GM18861 (cell line): ENCODE measurements around the gene PCDH1.

Experiments used
- ATAC-seq: cut with Tn5 transposase; IDR thresholded peaks from one replicate; pipeline ENCODE4 v1.9.1; 2021; ENCODE audit not compliant: unreplicated experiment

PCDH1 gene

DNA sequence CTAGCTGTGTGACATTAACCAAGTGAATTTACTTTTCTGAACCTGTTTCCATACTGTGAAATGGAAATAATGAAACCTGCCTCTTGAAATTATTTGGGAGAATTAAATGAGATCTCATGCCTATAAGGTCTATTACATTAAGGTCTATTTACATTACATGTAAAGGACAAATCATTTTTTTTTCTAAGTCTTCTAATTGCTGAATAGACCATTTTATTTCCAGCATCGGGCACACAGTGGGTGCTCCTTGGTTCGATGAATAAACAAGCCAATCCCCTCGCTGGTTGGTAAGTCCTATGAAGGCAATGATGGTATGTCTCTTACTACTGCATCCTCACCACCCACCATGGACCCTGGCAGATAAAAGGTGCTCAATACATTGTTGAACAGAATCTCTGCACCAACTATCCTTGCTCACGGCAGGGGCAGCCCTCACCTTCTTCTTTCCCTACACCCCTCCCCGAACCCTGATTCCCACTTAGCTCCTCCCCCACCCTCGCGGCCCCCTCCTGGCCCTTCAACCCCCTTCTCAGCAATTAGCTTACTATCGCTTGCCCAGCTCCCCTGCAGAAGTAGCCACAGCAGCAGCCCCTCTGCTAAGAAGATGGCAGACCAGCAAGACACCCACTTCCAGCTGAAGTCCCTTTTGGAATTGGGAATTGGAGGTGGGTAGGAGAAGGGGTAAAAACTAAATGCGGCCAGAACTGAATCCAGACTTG, 3.0 kb downstream of the PCDH1 start:
- ATAC-seq: no peak

GRCh38 chr5:141874262-141874964, 3.8 kb downstream of the PCDH1 start:
- no peak for ATAC-seq

DNA sequence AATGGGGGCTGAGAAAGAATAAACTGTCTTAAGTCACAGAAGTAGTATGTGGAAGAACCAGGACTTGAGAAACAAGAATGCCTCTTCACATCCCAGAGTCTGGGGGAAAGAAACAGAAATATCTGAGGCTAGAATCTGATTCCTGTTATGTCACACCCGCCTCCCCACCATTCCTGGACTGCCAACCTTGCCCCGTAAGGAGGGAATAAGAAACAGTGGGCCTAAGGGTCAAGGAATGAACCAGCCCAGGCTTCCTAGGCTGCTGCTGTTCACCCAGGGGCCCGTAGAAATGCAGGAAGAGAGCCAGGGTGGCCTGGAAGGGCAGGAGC, 4.3 kb downstream of the PCDH1 start:
- no peak for ATAC-seq

DNA sequence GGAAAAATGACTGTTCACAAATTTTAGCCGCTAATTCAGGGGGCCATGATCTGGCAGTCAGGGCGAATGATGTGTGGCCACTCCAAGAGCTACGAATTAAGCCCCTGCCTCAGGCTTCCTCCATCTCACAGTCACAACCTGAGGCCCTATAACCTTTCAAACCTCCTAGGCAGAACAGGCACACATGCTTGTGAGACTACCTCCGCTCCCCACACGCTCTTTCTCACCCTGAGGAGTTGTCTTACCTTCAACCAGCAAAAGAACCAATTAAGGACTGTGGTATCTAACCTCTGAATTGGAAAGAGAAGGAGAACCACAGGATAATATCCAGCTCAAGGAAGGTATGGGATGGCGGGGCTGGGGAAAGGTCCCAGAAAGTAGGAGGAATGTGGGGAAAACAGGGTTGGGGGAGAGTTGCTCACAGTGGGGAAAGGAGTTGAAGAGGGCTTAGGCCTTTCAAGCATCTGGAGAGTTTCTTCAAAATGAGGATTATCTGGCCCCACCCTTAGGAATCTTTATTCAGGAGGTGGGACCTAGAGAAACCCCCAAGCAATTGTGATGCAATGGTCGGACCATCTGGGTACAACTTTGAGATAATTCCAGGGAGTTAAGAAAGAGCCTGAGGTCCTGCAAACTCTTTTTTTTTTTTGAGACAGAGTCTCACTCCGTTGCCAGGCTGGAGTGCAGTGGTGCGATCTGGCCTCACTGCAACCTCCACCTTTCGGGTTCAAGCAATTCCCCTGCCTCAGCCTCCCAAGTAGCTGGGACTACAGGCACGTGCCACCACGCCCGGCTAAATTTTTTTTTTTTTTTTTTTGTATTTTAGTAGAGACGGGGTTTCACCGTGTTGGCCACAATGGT, 5.5 kb downstream of the PCDH1 start:
- no peak for ATAC-seq

DNA sequence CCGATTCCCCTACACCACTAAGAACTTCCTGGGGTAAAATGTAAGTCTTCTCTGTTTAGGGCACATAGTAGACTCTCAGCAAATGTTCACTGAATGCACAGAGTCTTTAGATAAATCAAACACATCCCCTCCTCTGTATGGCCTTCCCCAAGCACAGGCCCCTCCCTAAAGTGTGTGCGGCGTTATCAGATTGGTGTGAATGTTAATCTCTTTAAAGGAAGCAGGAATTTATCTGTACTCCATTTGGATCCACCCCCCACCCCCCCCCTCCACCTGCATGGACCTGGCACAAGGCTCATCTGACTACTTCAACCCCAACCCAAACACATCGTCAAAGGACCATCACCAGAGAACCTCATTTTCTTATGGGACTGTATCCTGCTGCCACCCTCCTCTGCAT, 6.3 kb downstream of the PCDH1 start:
- ATAC-seq: no peak

DNA sequence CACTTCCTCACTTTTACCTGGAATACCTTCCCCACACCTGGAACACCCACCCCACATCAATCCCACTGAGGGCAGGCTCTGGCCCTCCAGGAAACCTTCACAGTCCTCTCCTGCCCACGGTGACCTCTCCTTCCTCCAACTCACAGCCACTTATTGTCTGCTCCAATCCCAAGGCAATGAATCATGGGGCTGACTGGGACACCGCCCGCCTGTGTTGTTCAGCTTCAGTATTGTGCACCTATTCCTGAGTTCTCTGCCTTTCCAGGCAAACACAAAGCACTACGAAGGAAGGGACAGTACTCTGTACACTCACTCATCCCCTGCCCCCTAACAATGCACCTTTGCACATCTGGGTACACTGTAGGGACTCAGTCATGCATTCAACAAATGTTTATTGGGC, 7.3 kb downstream of the PCDH1 start:
- no peak for ATAC-seq

DNA sequence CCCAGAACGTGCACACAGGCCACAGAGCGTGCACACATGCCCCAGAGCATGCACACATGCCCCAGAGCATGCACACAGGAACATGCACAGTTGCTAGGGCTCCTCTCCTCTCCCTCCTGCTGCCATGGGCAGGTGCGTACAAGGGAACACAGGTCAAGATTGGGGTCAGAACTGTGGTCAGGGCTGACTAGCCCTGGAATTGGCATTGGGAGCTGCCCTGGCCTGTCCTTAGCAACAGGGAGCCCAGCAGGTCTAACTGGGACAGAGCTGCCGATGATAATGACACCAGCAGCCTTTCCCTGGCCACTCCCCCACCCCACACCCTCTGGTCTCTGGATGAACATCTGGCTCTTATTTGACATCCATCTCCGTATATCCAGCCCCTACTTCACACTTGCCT, 8.0 kb downstream of the PCDH1 start:
- ATAC-seq: no peak

GRCh38 chr5:141869514-141869913, 8.7 kb downstream of the PCDH1 start:
- ATAC-seq: no peak

DNA sequence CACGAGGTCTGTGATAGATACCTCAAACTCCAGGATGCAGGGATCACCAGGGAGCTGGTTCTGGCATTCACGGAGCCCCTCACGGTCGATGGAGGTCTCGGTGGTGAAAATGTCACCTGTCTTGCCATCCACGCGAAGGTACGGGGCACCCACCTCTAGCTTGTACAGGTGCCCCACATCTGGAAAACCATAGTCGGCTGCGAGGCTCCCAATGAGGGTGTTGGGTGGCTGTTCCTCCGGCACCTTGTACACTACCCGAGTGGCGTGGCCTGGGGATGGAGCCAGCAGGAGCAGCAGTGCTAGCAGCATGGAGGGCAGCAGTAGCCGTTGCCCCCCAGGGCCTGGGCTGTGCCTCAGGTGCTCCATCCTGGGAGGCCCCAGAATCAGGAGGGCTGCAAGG, 9.2 kb downstream of the PCDH1 start:
- no peak for ATAC-seq

- no peak for ATAC-seq
These were observed 9.7 kb downstream of the PCDH1 start for GRCh38 chr5:141868541-141868940.

DNA sequence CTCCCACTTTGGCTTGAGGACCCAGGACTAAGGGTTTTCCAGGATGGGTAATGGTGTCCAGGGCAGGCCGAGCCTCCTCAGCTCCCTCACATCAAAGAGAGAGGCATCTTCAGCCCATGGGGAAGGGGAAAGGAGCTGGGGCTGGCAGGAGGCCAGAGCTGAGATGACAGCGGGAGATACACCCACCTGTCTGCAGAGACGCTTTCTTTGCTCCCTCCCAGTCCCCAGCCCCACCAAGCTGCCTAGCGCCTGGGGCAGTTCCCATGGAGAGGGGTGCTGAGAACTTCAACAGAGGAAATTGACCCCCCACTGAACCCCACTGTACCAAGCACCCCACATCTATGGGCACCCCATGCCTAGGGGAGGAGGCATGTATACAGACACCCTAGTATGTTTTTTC, 10.6 kb downstream of the PCDH1 start:
- no peak for ATAC-seq

DNA sequence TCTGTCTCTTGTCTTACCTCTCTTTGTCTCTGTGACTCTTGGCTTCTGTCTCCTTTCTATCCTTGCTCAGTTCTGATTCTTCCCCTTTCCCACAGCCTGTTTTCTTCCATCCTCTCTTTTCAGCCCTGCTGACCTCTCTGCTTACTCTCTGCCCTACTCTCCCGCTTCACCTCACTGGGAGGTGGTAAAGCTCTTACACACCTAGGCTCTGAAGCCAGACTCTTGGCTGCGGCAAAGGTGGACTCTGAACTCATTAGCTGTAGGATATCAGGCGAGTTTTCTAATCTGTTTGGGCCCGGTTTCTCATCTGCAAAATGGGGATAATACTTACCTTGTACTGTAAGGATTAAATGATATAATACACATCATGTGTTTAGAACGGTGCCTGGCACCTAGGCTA, 11.1 kb downstream of the PCDH1 start:
- ATAC-seq: no peak

DNA sequence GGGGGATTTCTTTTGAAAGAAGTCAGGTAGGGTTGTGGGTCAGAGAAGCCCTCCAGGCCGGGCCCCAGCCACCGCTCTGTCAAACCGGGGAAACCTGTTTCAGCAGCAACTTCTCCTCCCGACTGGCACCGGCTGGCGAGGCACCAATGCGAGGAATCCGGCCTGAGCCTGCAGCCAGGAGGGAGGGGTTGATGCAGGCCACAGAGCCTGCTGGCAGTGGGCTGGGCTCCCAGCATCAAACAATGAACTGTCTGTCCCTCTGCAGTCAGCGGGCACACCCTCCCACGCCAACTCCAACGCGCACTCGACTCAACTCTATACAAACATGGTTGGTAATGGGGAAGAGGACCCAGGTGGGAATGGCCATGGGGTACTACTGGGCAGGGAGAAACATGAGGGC, 12.1 kb downstream of the PCDH1 start:
- ATAC-seq: no peak

DNA sequence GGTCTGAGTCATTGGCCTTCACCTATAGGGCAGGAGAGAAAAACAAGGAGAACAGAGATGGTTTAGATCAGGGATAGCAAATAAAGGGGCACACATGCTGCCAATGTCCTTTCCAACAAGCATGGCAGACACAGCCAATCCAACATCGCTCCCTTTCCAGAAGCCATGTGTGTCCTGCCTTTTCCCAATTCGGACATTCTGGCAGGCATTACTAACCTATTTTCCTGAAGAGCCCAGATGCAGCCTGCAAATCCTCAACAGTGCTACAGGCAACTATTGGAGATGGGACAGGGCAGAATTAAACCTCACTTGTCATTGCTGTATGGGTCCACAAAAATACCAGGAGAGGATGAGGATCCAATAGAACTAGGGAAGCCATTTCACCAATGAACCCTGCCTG, 12.8 kb downstream of the PCDH1 start:
- no peak for ATAC-seq

DNA sequence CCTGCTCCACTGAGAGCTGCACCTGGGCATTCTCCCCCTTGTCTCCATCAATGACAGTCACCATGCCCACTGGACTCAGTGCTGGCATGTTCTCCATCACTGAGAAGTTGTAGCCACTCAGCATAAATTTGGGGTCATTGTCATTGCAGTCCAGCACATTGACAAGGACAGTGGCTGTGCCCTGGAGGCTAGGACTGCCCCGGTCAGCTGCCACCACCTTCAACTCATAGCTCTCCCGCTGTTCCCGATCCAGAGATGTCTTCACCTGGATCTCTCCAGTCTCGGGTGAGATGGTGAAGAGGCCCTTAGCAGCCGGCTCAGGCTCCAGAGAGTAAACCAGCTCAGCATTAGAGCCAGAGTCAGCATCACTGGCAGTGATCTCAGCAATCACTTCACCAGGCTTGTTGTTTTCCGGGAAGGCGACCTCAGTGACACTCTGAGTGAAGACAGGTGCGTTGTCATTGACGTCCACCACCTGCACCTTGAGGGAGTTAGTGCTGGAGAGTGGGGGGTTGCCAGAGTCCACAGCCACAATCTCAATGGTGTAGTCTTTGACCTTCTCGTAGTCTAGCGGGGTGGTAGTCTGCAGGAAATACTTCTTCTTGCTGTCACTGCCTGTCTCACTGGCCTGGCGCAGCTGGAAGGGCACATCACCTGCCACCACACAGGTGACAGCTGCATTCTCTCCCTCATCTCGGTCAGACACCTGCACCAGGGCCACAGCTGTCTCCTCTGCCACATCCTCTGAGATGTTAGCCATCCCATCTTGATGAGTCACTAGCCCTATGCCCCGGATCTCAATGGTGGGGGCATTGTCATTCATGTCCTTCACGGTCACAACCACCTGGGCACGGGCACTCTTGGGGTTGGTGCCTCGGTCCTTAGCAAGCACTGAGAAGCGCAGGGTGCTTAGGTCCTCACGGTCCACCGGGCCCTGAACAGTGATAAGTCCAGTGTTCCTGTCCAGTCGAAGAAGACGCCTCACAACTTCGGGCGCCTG, 13.5 kb downstream of the PCDH1 start:
- ATAC-seq: no peak

GRCh38 chr5:141863569-141864178, 14.5 kb downstream of the PCDH1 start:
- ATAC-seq: no peak

DNA sequence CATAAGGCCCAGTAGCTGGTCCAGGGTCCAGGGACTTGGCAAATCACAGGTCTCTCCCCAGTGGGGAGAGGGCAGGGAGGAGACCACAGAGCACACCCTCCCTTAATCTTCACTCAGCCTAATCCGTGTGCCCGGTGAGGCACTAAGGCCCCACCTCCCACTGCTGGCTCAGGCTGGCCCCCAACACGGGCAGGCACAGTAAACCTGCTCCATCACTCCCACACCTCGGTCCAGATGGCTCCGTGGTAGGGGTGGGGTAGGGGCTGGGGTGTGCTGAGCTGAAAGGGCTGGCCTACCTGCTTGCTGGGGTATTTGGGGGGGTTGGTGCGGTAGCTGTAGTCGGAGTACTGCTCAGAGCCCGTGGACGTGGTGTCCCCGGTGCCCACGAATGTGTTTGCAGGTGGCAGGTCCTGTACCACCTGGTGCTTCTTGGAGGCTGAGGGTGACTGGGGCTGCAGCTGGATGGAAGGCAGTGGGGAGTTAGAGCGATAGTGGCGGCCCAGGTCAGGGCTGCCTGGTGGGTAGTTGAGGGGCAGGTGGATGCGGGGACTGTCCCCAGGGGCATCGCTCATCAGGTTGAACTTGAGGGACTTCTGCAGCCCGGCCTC, 15.2 kb downstream of the PCDH1 start:
- no peak for ATAC-seq

DNA sequence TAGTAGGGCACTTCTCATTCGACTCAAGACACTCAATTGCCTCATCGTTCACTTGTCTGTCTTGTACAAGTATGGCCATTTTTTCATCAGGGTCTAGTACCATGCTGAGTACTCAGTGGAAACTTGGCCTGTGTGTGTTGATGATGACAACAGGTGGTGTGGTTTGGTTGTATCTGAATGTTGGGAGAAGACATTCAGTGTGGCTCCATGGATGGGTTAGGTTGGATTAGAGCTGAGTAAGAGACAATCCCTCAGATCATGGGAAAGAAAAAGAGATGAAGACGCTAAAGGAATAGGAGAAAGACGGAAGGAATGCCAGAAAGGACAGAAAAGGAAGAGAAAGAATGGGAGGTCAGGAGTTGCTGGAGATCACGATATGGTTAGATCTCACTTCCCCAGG, 17.0 kb downstream of the PCDH1 start:
- ATAC-seq: no peak

- ATAC-seq: no peak
These were observed 20.0 kb downstream of the PCDH1 start for GRCh38 chr5:141858079-141858765.
